Ectodermal cell (in vitro differentiated cells): ENCODE data around the gene PTTG2.

Experiments used
- H3K27ac ChIP-seq: 2 replicates; pipeline ENCODE4 v1.7.0; 2013; ENCODE audit warnings: mild to moderate bottlenecking, low read depth, low read length; ENCODE audit not compliant: insufficient read depth, poor library complexity, severe bottlenecking
- H3K27me3 ChIP-seq: 2 replicates; pipeline ENCODE4 v1.7.0; 2013; ENCODE audit warnings: mild to moderate bottlenecking, low read length; ENCODE audit not compliant: insufficient read depth, control insufficient read depth, poor library complexity, severe bottlenecking
- H3K36me3 ChIP-seq: one replicate; pipeline ENCODE4 v1.7.0; 2013; ENCODE audit warnings: low read length; ENCODE audit not compliant: control insufficient read depth, insufficient read depth
- H3K4me1 ChIP-seq: one replicate; pipeline ENCODE4 v1.7.0; 2013; ENCODE audit warnings: low read length; ENCODE audit not compliant: control insufficient read depth, insufficient read depth
- H3K4me3 ChIP-seq: 2 replicates; pipeline ENCODE4 v1.7.0; 2013; ENCODE audit warnings: low read depth, low read length, control low read depth; ENCODE audit not compliant: insufficient read depth
- H3K9me3 ChIP-seq: 2 replicates; pipeline ENCODE4 v1.7.0; 2013; ENCODE audit warnings: mild to moderate bottlenecking, low read length, moderate library complexity; ENCODE audit not compliant: control insufficient read depth
- WGBS, 2 experiments: methylation state at CpG; one replicate each; pipeline ENCODE4 v1.1.7; 2013; ENCODE audit warnings: missing lambda C conversion rate in 2 of 2; 5-methylcytosine and 5-hydroxymethylcytosine counted together

The PTTG2 gene

DNA sequence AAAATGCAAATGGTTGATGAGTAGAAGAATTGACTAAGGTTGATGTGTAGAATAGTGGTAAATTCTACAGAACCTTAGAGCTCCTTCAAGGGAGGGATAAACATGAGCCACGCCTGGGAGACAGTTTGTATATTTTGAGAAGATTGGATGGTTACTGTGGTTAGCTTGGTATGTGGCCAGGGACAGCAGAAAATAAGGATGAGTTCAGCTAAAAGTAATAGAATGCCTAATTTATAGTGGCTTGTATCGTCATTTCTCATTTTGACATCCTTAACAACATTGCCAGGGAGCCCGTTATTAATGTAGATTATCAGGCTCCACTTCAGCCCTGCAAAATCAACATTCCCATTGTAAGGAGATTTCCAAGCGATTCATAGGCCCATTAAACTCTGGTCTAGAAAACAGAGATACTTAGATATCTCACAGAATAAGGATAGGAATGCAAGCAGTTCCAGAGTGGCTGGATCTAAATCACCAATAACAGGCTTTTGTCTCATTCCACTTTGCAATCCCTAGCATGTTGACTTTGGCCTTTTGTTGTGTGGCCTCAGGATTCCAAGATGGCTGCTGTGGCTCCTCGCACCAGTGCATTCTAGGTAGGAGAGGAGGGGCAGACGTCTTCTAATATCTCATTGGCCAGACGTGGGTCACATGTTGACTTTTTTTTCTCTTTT lies 6.4 kb upstream of the PTTG2 start:
- 82 to 90% methylated on average over 7 of the region's 7 CpGs for WGBS, 2 experiments
- Histone ChIP-seq H3K27ac (no peak overlapping the region), H3K9me3 (no peaks in the 10 kb centered on the region), H3K36me3 (no peaks in the 10 kb centered on the region), H3K27me3 (no peaks in the 10 kb centered on the region), H3K4me1 (no peaks in the 10 kb centered on the region), H3K4me3 (no peak overlapping the region)

DNA sequence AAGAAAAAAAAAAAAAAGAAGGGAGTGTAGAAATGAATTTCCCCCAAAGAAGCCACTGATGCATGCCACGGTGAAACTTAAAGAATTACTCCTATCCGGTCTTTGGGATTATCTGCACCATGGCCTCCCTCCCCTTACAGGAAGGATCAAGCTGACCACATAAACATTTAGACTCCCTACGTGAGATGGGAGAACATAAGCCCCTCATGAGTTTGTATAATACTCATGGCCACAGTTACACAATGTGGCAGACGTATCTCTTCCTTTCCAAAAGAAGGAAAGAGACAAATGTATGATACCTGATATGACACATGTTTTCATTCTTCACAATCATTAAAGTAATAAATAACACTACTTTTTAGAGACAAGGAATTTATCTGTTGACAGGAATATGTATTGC lies 3.3 kb upstream of the PTTG2 start:
- no peak overlapping the region for H3K4me3 ChIP-seq
- no peaks in the 10 kb centered on the region for H3K9me3 ChIP-seq
- H3K27ac ChIP-seq, result no peak overlapping the region
- 78 to 94% methylated on average over 3 to 4 of the region's 4 CpGs for WGBS, 2 experiments
- H3K4me1 ChIP-seq, result no peaks in the 10 kb centered on the region
- H3K36me3 ChIP-seq, result no peaks in the 10 kb centered on the region
- no peaks in the 10 kb centered on the region for H3K27me3 ChIP-seq

DNA sequence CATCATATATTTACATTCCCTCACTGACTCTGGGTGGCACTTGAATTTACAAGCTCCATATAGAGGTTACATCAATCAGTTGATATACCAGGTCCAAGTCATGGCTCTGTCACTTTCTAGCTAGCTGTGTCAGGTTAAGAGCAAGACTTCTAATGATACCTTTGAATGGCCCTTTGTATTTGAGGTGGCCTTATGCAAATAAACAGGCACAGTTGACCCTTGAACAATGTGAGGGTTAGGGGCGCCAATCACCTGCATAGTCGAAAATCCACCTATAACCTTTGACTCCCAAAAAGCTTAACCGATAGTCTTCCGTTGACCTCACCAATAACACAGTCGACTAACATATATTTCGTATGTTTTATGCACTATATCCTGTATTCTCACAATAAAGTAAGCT lies 1.3 kb upstream of the PTTG2 start:
- H3K27me3 ChIP-seq, result no peaks in the 10 kb centered on the region
- H3K9me3 ChIP-seq, result no peaks in the 10 kb centered on the region
- H3K4me1 ChIP-seq, result no peaks in the 10 kb centered on the region
- no peak overlapping the region for H3K4me3 ChIP-seq
- H3K36me3 ChIP-seq, result no peaks in the 10 kb centered on the region
- WGBS, 2 experiments, result 75 to 87% methylated on average over 5 to 6 of the region's 6 CpGs
- H3K27ac ChIP-seq, result no peak overlapping the region

DNA sequence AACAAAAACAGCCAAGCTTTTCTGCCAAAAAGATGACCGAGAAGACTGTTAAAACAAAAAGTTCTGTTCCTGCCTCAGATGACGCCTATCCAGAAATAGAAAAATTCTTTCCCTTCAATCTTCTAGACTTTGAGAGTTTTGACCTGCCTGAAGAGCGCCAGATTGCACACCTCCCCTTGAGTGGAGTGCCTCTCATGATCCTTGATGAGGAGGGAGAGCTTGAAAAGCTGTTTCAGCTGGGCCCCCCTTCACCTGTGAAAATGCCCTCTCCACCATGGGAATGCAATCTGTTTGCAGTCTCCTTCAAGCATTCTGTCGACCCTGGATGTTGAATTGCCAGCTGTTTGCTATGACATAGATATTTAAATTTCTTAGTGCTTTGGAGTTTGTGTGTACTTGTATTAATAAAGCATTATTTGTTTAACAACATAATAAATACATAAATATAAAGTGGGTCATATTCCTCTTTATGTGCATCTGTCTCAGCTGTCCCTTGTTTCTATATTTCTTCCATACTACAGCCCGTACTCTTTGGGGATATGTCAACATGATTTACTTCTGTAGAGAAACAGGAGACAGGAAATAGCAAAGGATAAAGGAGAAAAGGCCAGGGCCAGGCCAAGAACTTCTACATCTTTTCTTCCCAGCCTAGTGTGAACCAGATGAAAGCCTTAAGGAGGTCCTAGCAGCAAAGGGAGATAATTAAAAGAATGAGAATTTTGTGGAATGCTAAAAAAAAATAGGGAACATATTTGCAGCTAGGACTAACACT lies 667 bp downstream of the PTTG2 start:
- Histone ChIP-seq H3K27me3 (no peaks in the 10 kb centered on the region), H3K27ac (no peak overlapping the region)
- WGBS, 2 experiments, result 88 to 92% methylated on average over 5 of the region's 5 CpGs

DNA sequence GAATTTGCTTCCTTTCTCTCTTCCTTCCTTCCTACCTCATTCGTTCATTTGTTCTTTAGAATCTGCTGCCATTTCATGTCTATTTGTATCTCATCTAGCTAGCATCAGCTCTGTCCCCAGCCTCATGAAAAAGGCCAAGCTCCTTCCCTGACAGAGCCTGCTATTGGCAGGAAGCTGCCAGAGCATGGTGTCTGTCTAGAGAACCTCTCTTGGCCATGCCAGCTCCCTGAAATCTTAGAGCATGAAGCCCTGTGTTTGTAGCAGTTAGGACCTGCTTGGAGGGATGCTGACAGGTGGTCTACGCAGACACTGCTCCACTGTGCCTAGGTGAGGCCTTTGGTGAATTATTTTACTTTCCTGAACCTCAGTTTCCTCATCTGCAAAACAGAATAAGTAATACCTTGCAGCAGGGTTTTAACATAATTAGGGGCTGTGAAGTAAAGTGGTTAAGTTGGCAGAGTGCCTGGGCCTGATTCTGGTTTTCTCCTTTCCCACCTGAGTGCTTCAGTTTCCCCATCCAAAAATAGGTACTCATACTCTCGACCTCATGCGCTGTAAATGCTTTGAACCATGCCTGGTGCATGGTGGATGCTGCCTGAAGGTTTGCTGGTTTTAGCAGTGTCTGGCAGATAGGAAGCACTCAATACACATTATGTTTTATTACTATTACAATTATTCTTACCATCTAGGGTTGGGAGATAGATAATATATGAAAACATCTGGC lies 4.7 kb downstream of the PTTG2 start:
- Histone ChIP-seq H3K36me3 (no peaks in the 10 kb centered on the region), H3K4me1 (no peaks in the 10 kb centered on the region), H3K4me3 (no peak overlapping the region), H3K27me3 (no peaks in the 10 kb centered on the region), H3K27ac (no peak overlapping the region), H3K9me3 (no peaks in the 10 kb centered on the region)
- WGBS, 2 experiments, result 70 to 90% methylated on average over 2 to 4 of the region's 4 CpGs

More for the DNA sequence above, 667 bp downstream of the PTTG2 start:
- no peak overlapping the region for H3K4me3 ChIP-seq
- no peaks in the 10 kb centered on the region for H3K4me1 ChIP-seq
- no peaks in the 10 kb centered on the region for H3K9me3 ChIP-seq
- H3K36me3 ChIP-seq, result no peaks in the 10 kb centered on the region

DNA sequence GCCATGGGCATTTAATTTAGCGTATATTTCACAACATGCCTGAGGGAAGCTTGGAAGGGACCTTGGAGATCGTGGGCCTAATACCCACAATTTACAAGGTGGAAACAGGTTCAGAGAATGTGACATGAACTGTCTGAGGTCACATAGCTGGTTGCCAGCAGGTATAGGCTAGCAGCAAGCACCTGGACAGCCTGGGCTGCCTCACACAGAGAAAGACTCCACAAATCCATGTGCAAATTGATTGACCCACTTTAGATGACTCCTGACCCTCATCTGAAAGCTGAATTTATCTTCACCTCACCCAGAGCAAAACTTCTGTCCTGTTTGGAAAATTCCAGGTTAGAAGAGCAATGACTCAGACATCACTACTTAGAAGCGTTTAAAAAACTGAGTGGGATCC lies 5.8 kb downstream of the PTTG2 start:
- no peaks in the 10 kb centered on the region for H3K9me3 ChIP-seq
- no peaks in the 10 kb centered on the region for H3K27me3 ChIP-seq
- H3K27ac ChIP-seq, result no peak overlapping the region
- no peaks in the 10 kb centered on the region for H3K36me3 ChIP-seq
- H3K4me1 ChIP-seq, result no peaks in the 10 kb centered on the region
- no peak overlapping the region for H3K4me3 ChIP-seq
- 94% methylated on average over 3 of the region's 3 CpGs for WGBS, 2 experiments

DNA sequence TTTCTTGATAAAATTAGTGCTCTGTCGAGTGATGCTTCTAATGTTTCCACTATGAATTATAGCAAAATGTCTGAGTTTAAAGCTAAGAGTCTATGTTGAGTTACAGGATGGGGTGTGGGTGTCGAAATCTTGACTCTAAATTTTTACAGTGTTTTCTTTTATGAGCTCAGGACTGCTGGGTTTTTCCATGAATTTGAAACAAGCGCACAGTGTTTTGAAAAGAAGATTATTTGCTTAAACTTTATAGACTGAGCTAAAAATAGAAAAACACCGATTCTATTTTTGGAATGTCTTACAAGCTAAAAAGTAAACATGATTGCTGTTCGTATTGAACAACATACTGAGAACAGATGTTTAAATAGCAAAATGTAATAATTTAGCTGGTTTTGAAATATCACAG lies 7.5 kb downstream of the PTTG2 start:
- no peak overlapping the region for H3K27ac ChIP-seq
- H3K9me3 ChIP-seq, result no peaks in the 10 kb centered on the region
- H3K4me1 ChIP-seq, result no peaks in the 10 kb centered on the region
- H3K27me3 ChIP-seq, result no peaks in the 10 kb centered on the region
- H3K4me3 ChIP-seq, result no peak overlapping the region
- WGBS, 2 experiments, result 91 to 96% methylated on average over 4 to 5 of the region's 5 CpGs
- no peaks in the 10 kb centered on the region for H3K36me3 ChIP-seq

DNA sequence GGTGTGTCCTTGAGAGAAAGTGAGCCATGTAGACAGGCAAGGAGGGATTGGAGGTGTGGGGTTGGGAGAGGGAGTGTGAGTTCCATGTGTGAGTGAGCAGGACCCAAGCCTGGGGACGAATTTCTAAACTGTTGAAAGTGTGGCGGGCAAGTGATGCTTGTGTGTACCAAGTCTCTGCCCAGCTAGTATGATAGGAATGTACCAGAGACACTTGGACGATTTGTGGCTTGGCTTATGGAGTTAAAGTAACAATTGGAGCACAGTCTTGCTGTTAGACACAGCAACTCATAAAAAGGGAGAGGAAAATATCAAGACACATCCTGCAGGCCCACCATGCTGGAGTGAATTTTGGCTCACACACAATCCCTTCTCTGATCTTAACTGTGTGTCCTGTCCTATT lies 8.5 kb downstream of the PTTG2 start:
- H3K4me1 ChIP-seq, result no peaks in the 10 kb centered on the region
- H3K27me3 ChIP-seq, result no peaks in the 10 kb centered on the region
- H3K9me3 ChIP-seq, result no peaks in the 10 kb centered on the region
- no peak overlapping the region for H3K27ac ChIP-seq
- no peaks in the 10 kb centered on the region for H3K36me3 ChIP-seq
- H3K4me3 ChIP-seq, result no peak overlapping the region
- 91 to 92% methylated on average over 3 of the region's 3 CpGs for WGBS, 2 experiments

DNA sequence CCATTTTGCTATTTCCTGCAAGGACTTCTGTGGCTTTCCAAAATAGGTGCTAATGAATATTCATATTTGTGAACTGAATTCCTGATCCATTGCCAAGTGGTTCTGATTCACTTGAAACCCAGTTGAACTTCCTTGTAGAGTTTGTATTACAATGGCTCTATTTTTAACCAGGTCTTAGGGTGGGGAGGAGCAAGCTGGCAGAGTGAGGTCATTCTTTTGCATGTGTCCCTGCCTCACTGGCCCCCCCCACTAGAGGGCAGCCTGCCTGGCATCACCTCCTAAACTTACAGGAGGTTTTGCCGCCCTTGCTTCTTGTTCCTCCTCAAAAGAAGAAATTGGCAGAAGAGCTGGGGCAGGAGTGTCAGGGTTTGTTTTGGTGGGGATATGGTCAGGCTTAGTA lies 10.5 kb downstream of the PTTG2 start:
- H3K9me3 ChIP-seq, result no peaks in the 10 kb centered on the region
- no peaks in the 10 kb centered on the region for H3K4me1 ChIP-seq
- H3K27me3 ChIP-seq, result no peaks in the 10 kb centered on the region
- H3K36me3 ChIP-seq, result no peaks in the 10 kb centered on the region
- H3K4me3 ChIP-seq, result no peak overlapping the region
- WGBS, 2 experiments, result 69 to 75% methylated on average over 1 of the region's 1 CpG
- no peak overlapping the region for H3K27ac ChIP-seq

DNA sequence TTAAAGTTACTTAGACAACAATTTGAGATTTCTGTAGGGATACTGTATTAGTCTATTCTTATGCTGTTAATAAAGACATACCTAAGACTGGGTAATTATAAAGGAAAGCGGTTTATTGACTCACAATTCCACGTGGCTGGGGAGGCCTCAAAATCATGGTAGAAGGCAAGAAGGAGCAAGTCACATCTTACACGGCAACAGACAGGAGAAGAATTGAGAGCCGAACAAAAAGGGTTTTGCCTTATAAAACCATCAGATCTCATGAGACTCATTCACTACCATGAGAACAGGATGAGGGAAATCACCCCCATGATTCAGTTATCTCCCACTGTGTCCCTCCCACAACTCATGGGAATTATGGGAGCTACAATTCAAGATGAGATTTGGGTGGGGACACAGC lies 11.0 kb downstream of the PTTG2 start:
- no peak overlapping the region for H3K27ac ChIP-seq
- 87 to 92% methylated on average over 4 of the region's 4 CpGs for WGBS, 2 experiments
- no peak overlapping the region for H3K4me3 ChIP-seq
- no peaks in the 10 kb centered on the region for H3K27me3 ChIP-seq
- no peaks in the 10 kb centered on the region for H3K9me3 ChIP-seq
- H3K4me1 ChIP-seq, result no peaks in the 10 kb centered on the region
- no peaks in the 10 kb centered on the region for H3K36me3 ChIP-seq
